Measurements from ENCODE around the gene LSM10.

LSM10 gene
- total RNA-seq, result 8.6 reads per million, percentile 29 among the genes with 10 or more reads in this experiment

DNA sequence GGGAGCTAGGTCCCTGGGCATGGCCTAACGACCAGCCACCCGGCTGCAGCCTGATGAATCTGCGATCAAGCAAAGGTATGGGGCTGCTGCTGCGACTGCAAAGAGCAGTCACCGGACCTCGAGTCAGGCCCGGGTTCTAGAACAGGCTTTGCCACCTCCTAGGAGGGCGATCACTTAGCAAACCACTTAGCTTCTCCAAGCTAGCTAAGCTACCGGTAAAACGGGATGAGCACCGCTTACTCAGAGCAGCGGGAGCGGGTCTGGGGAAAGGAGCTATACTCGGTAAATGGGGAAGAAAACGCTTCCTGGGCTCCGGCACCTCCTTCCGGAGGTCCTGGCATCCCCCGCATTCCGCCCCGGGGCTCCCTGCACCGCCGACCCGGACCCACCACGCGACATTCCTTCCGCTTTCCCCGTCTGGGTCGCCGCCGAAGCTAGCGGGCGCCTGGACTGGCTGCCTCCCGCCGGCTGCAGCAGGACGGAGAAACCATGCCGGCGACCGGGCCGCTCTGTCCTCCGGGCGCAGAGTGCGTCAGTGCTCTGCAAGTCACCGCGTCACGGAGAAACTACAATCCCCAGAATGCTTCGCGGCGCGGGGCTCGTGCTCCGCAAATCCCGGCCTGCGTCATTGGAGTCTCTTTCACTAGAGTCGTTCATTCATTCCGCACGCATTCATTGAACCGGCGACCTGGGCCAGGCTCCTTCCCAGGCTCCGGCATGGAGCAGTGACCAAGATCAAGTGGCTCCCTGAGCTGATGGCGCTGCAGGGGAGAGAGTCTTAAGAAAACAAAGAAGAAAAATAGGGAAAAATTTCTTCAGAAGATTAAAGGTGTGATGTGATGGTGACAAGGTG is at the start of gene LSM10:
LSM10 (minus strand) TSS at position 531 of the 853 bp plus-strand sequence. CDS start 3,779 bp downstream, outside the sequence.
- peak; percentile 88 for DNase-seq

DNA sequence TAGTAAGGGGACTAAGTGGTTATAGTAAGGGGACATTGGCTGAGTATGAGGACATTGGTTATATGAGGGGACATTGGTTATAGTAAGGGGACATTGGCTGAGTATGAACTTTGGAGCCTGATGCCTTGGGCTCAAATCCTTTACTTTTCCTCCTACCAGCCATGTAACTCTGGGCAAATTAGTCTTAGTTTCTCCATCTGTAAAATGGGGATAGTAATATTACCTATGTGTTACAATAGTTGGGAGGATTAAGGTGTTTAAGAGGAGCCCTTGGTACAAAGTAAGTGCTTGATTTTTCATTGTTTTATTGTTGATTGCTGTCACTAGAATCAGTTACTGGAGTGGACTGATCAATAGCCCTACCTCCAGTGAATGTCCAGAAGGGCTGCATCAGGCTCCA is 49.7 kb upstream of the LSM10 start:
- no peak for DNase-seq

DNA sequence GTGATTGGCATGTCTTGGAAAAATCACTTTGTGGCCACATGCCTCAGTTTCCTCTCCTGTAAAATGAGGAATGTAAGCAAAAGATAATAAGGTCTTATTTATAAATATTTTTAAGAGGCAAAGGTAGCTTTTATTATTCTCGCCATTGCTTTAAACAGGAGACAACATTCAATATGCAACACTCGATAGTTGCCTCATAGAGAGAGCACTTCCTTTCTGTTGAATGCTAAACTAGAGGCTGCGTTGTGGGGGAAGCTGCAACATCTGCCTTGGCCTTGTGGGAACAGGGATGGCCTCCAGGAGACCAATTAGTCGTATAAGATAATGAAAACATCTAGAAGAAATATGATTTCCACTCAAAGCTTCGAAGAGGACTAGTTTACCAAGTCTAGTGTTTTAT is 49.0 kb upstream of the LSM10 start:
- DNase-seq, result no peak

DNA sequence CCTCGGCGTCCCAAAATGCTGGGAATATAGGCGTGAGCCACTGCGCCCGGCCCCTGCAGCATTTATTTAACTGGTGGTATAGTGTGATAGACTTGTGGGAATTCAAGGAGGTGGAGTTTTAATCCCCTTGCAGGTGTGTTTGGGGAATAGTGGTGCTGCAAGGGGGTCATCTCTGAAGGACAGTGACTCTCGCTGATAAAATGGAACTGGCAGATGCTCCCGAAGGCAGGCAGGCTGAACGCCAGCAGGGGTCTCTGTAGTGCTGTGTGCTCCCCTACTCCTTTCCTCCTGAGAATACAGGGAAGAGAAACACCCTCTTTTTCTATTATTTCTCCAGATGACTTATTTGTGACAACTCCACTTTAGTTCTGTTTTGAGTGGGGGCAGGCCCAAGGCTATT is 48.6 kb upstream of the LSM10 start:
- no peak for DNase-seq

DNA sequence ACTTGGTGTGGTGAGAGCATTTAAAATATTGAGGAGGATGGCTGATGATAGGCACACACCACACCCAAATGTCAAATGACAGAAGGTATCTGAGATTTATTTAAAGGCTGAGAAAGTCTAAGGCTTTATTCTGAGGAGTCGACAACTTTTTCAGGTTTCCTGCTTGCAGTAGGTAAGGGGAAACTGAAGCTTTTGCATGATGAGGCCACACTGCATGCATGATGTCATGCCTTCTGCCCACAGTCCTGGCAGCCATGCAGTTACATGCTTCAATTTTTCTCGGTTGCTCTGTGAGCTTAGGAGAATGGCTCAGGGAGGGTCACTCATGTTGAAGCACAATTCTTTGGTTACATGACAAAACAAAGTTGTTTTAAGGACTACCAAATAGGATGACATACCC is 45.6 kb upstream of the LSM10 start:
- no peak for DNase-seq

DNA sequence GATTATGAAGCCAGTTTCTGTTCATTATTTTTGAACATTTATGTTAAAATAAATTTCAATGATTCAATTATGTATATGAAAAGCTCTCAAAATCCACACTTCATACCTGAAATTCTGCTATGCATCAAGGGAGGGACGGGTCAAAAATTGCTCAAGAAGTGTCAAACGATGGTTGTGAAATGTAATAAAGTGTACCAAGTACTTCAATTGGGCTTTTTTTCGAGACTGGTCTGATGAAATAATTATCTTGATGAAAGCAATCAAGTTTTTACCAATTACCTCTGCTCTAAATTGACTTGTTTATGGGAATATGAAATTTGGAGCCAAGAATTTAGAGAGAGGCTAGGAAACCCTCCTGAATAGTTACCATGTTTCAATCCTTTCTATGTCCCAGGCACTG is 44.6 kb upstream of the LSM10 start:
- no peak for DNase-seq

DNA sequence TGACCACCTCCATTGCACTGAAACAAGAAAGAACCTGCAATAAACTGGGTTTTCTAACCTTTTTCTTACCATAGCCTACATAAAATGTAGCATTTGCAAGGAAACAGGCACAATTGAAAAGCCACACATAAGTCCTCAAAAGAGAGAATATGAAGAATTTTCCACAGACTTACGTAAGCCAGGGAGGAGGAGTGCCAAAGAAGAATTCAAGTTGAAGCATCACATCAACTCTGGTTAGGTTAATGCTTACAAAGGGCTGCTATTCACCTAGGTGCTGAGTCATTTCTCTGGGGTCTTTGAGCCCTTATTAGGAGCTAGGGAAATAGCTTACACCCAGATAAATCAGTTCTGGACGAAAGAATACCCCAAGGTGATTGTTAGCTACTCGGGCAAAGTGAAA is 42.9 kb upstream of the LSM10 start:
- DNase-seq, result no peak

DNA sequence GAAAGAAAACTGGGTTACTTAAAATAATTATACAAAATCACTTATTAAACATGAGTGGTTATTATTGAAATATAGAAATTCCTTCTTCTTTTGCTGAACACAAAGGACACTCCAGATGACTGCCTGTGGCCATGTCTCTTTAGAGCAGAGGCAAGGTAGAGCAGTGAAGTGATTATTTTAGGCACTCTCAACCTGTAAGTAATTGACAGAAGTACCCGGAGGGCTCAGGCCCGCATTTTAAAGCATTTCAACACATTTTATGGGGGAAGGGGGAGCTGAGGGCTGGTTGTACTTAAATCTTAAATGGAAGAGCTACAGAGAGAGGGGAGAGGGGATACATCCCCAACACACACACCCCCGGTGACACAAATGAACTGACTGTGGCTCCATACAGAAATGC is 42.3 kb upstream of the LSM10 start:
- no peak for DNase-seq

DNA sequence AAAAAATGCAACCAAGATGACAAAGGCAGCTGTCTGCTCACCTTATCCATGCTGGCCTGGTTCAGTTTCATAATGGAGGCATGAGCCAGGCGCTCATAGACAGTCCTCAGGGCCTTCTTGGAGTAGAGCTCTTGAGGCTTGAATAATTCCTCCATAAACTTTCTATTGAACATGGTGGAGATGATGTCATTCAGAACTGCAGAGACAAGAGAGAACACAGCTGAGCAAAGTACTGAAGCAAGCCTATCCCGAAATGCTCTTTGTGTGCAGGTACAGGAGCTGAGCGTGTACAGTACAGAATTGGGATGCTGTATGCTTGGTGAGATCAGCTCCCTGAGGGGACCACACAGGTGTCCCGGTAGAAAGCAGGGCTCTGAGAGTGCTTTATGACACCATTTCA is 41.0 kb upstream of the LSM10 start:
- DNase-seq, result no peak

DNA sequence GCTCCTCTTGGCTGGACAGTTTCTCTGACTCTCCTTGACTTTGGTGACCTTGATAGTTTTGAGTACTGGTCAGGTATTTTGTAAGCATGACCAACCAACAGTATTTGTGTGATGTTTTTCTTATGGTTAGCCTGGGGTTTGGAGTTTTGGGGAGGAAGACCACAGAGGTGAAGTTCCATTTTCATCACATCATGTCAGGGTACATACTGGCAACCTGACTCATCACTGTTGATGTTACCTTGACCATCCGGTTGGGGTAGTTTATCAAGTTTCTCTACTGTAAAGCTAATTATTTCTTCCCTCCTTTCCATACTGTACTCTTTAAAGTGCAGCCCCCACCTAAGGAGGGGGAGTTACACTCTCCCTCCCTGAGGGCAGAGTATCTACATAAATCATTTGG is 39.1 kb upstream of the LSM10 start:
- DNase-seq, result no peak

DNA sequence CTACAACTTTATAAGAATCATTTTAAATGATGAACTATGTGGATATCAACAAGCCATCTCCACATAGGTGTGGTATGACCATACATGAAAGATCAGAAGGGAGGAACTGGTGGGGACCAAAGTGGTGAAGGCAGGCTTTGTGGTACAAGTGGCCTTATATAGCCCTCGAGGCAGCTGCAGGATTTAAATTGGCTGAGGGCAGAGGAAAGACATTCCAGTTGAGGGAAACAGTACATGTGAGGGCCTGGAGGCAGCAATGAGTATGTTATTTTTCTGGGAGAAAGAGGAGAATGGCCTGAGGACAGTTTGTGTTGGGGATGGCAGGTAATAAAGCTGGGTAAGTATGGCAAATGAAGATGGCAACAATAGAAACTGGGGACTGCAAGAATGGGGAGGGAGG is 35.4 kb upstream of the LSM10 start:
- DNase-seq, result no peak

DNA sequence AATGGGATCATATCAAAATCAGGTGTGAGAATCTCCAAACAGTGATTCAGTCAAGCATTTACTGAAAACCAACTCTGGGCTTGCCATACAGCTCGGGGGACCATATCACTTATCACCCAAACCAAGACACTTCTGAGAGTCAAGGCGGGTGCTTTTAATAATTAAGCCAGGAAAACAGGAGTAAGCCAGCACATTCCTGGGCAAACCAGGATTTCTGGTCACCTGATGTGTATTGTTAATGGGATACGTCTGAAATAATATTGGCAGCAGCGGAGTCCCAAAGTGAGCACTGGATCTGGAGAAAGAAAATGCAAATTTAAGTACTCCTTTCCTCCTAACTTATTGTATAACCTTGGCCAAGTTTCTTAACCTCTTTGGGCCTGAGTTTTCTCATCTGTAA is 34.9 kb upstream of the LSM10 start:
- no peak for DNase-seq

DNA sequence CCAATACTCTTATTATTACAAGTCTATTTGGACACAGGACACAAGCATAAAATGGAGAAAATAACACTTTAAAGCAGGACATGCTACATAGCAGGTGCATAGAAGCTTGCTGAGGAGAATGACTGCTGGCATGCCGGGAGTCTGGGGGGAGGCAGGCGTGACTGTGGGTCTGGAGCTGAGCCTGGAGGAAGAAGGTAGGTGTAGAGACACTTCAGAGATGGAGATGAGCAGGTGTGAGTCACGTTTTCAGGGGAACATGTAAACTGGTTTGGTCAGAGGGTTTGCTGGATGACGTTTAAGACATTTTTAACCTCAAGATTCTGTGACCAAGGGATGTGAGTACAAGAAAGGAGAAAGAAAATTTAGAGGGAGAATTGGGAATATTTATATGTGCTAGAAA is 28.1 kb upstream of the LSM10 start:
- no peak for DNase-seq

DNA sequence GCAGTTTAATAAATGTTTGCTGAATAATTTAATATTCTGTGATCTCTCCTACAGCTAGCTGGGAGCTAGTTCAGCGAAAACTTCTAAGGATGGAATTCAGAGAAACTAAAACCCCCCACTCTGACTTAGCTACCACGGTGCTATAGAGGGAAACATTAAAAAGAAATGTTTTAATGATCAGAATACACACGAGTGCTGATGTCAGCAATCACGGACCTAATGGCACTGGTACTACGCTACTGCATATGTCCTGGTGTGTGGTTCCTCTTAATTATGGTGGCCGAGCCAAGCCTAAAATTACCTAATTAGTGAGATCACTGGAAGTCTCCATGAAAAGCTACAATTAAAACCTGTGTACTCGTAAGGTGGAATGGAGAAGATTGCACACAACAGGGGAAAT is 23.9 kb upstream of the LSM10 start:
- no peak for DNase-seq

DNA sequence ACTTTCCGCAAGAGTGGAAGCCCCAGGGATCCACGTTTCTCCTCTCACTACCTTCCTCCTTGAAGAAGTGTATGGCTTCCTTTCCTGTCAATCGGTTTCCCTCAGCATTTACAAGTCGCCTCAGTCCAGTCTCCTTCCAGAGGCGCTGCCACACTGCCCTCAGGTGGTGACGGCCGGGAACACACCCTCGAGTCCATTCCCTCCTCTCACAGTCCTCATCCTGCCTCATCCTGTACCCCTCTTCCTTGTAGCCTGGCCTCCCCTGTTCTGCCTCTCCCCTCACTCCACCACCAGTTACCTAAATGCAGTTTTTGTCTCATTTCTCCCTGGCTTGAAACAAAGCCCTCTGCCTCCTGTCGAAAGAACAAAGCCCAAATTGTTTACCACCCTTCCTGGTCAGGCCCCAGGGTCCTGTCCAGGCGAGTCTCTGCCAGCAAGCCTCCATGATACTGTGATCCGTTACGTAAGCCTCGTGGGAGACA is 23.2 kb upstream of the LSM10 start:
- peak; percentile 83 for DNase-seq

DNA sequence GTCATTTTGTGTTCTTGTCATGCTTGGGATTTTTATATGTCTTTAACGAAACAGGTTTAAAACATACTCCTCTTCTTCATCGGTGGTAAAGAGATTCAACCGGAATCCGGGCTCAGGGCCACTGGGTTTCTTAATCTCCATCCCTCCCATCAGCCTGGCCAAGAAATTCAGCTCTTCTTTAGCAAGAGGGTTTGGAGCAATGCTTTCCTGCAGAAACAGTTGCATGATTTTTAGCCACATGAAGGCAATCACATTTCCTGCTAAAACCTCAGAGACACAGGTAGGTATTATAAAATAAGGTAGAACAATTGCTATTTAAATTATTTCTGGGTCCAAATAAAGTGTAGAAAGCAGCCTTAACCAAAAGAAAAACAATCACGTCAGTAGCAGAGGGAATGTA is 22.7 kb upstream of the LSM10 start:
- DNase-seq, result no peak

DNA sequence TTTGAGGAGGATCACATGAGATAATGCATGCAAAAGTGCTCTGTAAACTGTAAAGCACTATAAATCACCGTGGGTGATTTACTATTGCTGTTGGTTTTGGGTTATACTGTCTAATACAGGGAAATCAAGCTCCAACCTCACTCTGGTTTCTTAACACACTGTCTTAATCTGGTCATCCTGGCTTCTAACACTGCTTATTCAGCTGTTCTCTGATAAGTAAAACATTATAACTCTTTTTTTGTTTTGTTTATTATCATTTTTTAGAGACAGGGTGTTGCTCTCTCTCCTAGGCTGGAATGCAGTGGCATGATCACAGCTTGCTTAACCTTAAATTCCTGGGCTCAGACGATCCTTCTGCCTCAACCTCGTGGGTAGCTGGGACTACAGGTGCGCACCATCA is 21.9 kb upstream of the LSM10 start:
- no peak for DNase-seq

DNA sequence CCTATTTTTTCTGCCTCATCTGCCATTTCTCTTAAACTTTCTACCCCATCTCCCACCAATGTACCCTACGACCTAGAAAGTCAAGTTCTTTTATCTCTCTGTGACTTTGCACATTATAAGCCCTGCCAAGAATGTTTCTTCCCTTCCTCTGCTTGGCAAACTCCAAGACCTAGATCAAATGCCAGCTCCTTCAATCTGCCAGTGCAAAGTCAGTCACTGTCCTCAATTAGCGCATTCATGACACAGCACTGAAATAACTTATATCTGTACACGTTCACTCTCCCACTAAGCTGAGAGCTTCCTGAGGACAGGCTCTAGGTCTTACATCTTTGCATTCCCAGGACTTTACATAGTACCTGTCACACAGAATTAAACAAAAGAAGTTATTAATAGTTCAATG is 21.4 kb upstream of the LSM10 start:
- DNase-seq, result no peak

DNA sequence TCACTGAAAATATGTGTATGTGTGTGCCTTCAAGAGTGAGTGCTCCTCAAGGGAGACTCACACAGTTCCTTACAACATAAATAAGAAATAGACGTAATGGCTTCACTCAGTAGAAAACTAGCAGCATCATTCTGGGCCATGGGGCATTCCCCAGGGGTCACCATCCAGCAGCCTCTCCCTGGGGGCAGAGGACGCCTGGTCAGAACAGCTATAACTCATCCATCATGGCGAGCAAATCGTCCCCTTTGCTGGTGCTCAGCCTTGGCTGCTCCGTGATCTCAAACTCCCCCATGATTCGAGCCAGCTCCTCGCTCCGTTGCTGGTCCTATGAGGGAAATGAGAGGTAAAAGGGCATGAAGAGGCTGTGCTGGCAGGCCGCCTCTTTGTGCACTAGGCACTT is 20.2 kb upstream of the LSM10 start:
- DNase-seq, result no peak

DNA sequence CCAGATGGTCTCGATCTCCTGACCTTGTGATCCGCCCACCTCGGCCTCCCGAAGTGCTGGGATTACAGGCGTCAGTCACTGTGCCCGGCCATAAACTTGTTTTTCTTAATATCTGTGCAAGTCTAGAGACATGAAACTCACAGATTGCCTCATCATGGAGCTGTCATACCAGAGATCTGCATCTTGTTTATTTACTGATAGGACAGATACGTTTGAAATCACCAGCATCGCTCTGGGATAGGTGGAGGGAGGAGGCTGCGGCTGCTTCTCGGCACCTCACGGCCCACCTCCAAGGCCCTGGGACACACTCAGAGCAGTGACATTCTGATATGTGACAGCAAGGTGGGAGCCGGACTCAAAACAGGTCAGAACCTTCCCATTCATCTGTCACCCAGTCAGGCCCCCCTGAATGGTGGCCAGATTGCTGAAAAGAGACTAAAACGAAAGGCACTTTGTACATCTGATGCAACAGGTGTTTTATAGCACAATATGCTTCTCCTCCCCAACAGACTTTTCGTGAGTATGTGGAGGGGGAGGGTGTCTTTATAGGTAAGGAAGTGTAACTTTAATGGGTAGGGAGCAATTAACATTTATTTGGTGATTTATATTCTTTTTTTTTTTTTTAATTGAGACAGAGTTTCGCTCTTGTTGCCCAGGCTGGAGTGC is 18.1 kb upstream of the LSM10 start:
- DNase-seq, result no peak

DNA sequence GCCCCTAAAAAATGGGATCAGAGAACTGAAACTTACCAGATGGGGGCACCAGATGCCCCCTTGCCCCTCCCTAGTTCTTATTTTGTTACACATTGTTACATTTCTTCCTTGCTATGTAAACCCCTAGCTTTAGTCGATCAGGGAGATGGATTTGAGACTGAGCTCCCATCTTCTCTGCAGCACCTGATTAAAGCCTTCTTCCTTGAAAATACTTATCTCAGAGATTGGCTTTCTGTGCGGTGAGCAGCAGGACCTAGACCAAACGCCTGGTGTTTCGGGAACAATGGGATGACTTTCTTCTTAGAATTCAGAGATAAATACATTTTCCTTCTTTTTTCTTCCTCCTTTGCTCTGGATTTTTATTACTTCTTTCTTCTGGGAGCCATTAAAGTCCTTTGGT is 16.7 kb upstream of the LSM10 start:
- no peak for DNase-seq

DNA sequence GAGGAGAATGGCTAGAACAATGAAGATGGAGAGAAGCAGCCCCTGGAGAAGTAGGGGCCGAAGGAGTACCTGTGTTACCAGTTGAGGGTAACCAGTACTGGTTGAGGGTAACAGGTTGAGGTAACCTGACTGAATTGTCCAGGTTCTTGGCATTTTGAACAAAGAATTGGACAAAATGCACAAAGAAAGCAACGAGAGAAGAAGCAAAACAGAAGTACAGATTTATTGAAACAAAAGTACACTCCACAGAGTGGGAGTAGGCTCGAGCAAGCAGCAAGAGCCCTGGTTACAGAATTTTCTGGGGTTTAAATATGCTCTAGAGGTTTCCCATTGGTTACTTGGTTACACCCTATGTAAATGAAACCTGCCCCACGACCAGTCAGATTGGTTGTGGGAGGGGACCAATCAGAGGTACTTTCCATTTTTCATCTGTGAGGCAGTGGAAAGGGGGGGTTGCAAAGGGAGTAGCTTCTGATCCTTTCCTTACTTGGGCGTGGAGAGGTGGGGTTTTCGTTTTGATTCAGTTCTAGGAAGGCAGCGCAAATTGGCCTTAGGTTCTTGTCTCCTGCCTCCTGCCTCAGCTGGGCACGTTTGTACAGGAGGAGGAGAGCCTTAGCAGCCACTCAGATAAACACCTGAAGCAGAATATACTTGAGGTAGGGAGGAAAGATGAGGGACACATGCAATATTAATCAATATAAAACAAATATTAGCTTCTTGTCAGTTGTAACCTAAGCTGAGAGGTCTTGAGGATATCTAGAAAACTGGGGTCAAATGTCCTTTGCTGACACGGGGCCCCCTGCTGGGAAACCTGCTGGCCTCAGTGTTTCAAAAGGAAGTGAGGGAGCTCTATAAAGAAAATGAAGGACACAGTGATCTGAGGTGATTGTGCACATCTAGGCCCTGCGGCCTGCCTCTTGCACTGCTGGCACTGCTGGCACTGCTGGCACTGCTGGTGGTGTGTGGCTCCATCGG is 14.3 kb upstream of the LSM10 start:
- peak; percentile 14 for DNase-seq

DNA sequence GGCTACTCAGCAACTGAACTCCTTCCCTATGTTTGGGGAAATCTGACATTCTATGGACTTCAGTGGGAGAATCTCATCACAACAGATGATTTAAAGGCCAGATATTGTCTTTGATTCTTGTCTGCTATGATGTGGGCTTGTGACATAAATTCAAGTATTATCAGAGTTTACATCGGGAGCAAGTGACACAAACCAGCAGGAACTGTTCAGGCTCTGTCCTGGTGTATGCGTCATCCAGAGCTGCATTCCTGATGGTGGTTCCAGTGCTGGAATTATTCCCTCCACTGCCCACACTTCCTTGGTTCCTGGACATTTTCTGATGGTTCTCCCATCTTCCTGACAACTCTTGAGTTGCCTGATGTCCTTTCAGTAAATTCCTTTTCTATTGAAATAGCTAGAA is 10.8 kb upstream of the LSM10 start:
- no peak for DNase-seq
